HG03139 (cell line): ENCODE results near the gene AOPEP.

Experiments
- ATAC-seq: cut with Tn5 transposase; IDR thresholded peaks from one replicate; pipeline ENCODE4 v1.9.1; 2021; ENCODE audit not compliant: unreplicated experiment

Gene AOPEP, protein sequence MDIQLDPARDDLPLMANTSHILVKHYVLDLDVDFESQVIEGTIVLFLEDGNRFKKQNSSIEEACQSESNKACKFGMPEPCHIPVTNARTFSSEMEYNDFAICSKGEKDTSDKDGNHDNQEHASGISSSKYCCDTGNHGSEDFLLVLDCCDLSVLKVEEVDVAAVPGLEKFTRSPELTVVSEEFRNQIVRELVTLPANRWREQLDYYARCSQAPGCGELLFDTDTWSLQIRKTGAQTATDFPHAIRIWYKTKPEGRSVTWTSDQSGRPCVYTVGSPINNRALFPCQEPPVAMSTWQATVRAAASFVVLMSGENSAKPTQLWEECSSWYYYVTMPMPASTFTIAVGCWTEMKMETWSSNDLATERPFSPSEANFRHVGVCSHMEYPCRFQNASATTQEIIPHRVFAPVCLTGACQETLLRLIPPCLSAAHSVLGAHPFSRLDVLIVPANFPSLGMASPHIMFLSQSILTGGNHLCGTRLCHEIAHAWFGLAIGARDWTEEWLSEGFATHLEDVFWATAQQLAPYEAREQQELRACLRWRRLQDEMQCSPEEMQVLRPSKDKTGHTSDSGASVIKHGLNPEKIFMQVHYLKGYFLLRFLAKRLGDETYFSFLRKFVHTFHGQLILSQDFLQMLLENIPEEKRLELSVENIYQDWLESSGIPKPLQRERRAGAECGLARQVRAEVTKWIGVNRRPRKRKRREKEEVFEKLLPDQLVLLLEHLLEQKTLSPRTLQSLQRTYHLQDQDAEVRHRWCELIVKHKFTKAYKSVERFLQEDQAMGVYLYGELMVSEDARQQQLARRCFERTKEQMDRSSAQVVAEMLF

DNA sequence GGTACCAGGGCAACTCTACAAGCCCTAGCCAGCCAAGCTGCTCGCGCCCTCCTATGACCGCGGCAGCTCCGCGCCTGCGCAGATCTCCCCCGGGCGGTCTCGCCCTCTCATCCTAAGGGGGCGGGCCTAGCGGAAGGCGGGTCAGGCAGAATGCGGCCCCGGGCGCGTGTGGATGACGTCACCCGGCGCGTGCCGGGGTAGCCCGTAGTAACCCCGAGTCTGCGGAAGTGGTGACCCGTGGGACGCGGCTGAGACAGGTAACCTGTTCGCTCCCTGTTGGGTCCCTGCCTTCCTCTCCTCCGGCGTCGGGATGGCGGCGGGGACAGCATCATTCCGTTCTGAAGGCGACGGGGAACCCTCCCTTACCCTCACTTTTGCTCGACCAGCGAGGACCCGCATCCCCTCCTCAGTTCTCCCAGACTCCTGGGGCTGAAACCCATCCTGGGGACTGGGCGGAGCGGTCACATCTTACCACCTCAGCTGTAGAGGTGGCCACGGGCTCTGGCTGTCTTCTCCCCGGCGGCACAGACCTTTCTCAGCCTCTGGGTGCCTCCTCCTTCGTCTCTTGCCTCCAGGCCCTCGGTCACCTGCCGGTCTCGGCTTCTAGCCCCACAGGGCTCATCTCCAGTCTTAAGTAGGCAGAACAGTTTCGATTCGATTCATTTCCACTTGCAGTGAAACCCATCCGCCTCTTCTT lies at the start of gene AOPEP:
Gene AOPEP, plus strand, starts transcription at position 205 of the 697 bp plus-strand sequence. CDS start 33,085 bp downstream, outside the sequence.
- ATAC-seq: peak; percentile 95

DNA sequence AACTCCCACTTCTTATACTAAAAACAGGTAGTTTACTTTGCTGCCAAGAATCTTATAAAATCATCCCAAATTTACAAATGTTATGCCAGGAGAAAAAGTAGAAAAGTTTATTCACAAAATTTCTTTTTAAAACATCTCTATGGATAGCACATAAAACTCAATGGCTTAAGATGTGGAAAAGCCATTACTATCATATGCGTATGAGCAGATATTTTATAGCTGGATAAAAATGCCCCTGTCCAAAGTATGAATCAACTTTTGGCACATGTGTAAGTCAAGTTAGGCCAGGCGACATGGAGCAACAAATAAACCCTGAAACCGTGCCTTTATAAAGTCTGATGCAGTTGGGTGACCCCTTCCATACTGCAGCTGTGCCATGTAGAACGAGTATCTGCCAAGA lies 48.6 kb upstream of the AOPEP start:
- no peak for ATAC-seq

DNA sequence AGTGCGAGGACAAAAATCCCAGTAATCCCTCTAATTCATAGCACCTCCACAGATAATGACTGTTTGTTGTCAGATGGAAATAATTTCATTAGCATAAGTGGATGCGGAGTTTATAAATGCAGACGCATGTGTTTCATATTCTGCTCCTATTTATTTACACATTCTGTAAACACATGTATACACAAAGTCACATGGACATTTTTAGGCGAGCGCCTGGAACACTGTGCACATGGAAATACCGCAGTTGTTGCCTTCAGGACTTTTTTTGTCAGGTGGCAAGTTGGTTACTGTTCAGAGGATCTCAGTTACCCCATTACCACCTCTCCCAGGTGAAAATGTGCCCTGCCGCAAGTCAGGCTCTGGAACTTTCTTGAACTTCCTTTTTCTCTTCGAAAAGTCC lies 46.9 kb upstream of the AOPEP start:
- no peak for ATAC-seq

DNA sequence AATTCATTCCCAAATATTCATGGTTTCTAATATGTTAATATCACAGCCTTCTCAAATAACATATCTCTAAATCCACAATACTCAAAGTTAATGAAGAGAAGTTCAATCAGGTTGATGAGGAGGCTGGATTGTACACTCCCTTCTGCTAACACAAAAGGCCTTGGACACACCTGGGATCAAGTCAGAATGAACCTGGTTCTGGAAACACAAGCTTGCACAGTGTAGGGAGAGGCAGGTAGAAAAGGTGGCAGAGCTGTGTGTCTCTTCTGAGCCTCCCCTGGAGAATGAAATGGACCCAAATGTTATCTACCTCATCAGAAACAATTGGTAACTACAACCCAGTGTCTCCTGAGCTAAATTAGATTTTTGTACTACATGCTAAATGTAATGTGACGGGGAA lies 46.5 kb upstream of the AOPEP start:
- ATAC-seq: no peak

DNA sequence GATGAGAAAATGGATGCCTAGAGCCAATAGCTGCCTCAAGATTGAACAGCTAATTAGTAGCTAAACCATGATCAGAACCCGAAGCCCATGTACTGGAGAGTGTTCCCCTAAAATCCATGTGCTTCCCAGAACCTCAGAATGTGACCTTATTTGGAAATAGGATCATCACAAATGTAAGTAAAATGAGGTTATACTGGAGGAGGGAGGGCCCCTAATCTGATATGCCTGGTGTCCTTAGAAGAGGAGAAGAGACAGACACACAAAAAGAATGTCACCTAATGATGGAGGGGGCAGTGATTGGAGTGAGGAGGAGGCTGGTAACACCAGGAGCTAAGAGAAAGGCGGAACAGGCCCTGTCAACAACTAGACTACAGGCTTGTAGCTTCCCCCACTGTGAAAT lies 45.9 kb upstream of the AOPEP start:
- no peak for ATAC-seq

DNA sequence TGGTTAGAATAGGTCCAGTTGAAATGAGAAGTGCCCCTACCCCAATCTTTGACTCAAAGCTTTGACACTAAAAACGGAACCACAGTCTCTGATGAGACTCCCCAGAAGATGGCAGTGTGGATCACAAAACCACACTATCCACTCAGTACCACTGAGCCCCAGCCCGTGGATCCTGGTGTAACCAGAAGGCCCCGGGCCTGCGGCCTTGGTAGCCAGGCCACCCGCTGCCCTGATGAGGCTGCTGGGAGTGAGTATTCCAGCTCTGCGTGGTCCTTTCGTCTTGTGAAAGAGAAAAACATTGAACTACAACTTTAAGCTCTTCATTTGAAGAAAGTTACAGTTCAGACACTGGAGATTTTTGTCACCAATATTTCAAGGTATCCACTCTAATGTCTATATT lies 45.0 kb upstream of the AOPEP start:
- no peak for ATAC-seq

DNA sequence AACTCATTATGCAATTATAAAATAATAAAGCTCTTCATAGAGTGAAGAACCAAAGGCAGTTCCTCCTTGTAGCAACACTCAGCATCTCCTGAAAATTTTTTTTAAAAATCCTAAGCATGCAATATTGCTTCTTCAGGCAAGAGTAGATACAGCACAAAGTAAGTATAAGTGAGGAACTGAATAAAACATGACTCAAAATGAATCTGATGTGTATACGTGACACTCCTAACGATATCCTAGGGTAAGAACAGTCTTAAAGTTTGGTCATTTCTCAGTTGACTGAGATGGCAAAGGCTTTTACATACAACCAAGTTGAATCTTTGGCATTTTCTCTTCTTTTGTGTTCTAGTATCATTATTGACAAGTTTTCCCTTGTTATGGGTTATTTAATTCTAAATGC lies 41.1 kb upstream of the AOPEP start:
- no peak for ATAC-seq

DNA sequence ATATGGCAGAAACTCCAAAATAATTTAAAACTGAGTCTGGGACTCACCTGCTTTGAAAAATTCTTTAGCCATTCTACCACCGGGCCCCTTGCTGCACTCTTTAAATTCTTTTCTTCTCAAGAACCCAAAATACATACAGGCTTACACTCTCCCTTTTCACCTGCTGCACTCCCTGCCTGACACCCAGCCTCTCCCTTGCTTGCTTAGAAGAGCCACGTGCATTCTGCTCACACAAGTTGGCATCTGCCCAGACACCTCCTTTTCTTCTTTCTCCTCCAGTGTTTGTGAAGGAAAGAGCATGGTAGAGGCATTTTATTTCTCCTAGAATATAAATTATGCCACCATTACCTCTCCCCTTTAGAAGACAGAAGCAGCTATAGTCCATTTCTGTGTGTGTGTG lies 39.0 kb upstream of the AOPEP start:
- ATAC-seq: no peak

DNA sequence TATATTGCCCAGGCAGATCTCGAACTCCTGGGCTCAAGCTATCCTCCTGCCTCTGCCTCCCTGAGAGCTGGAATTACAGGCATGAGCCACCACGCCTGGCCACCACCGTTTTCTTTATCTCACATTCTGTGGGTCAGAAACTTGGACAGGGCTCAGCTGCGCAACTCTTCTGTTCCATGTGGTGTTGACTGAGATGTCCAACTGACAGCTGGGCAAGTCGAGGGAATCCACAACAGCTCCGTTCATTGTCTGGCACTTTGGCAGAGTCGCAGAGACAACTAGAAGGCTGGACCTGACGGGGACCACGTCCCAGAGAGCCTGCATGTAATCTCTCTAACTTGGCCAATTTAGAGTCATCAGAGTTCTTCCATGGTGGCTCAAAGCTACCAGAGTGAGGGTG lies 36.2 kb upstream of the AOPEP start:
- no peak for ATAC-seq

DNA sequence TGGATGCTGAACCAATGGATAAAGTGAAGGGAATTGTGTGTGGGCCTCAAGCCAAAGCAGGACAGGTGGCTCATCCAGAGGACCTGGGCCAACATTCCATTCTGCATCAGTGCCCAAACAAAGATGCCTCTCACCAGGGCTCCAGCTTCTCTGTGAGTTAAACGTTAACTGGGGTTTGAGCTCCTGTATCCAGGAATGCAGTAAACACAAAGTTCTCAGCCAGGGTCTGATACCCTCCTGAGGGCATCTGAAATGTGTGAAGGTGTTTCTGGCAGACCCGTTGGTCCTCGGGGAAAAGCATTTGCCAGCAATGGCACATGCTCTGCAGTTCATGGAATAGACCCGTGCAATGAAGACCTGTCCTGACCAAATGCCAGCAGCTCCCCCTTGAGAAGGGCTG lies 33.9 kb upstream of the AOPEP start:
- no peak for ATAC-seq

DNA sequence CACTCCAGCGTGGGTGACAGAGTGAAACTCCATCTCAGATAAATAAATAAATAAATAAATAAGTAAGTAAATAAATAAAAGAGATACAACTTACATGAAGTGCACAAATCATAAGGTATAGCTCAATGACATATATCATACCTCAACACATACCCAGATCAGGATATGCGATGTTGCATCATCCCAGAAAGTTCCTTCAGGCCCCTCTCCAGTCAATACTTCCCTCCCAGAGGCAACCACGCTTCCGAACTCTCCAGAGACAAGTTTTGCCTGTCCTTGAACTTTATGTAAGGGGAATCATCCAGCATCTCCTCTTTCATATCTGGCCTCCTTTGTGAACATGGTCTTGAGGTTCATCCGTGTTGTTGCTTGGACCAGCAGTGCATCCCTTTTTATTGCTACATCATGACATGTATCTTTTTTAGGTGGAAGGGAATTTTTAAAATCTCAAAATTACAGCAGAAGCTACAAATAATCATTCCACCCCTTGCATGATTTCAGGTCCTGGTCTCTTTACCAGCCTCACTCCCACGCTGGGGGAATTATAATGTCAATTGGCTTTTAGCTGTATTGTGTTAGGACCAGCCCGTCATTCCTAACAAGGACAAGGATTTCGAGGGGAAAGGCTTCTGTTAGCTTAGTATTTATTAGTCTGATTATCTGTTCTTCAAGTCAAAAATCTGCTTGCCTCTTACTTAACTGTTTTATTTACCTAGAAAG lies 32.9 kb upstream of the AOPEP start:
- ATAC-seq: no peak

DNA sequence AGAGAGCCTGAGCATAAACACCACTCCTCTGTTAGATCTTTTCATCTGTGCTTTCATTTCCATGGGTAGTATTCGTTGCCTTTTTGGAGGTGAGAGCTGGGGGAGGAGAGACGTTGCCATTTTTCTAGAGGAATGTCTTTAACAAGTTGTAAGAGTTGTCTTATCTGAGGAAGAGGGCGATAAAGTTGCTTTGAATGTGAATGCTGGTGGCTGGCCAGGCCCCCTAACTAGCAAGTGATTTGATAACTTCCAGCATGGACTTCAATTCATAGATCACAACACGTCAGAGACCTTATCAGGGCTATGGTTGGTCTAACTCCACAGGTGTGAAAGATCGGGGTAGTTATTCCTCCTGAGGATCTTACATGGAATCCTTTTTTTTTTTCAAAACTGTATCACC lies 30.0 kb upstream of the AOPEP start:
- ATAC-seq: no peak

DNA sequence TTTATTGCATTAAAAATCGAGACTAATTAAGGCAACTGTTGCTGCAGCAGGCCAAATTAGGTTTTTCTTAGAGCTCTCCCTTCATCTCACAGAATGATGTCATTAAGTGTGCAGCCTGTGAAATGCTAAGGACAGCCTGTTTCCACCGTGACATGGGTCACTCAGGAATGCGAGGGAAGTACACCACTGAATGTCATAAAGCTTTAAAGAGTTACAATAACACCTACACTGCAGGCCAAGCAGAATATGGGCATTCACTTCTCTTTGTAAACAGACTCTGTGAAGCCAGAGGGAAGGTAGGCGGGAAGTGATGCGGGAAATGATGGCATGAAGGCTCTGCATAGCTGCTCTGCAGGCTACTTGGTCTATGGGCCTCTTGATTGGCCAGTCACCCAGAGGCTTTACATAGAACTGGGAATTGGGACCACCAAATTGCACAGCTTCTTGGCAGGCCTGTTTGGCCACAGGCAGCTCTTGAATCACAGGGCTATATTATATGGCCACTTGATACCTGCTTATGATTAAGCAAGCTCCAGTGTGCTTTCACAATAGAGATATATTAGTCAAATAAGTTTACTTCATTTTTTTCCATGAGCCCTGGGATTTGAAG lies 28.4 kb upstream of the AOPEP start:
- ATAC-seq: no peak

DNA sequence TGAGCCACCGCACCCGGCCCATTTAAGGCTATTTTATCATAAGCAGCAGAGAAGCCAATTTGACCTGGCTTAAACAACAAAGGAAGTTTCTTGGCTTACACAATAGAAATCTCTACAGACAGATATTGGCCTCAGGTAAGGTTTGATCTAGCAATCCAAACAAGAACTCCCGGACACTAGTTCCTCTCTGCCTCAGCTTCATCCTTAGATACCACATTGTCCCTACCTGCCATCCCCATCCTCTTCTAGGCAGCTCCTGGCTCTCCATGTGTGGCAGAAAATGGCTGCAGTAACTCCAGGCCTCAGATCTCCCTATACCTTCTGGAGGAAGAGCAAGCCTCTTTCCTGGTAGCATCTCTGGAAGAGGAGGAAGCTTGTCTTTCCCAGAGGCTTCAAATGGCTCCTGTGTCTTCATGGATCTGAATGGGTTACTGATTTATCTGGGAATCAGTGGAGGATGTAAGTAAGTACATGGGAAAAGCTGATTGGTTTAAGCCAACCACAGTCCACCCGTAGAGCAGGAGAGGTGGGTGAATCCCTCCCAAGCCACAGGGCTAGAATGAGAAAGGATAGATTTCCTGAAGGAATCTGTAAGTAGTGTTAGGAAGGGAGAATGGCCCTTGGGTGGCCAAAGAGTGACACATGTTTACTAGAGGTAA lies 26.7 kb upstream of the AOPEP start:
- no peak for ATAC-seq

DNA sequence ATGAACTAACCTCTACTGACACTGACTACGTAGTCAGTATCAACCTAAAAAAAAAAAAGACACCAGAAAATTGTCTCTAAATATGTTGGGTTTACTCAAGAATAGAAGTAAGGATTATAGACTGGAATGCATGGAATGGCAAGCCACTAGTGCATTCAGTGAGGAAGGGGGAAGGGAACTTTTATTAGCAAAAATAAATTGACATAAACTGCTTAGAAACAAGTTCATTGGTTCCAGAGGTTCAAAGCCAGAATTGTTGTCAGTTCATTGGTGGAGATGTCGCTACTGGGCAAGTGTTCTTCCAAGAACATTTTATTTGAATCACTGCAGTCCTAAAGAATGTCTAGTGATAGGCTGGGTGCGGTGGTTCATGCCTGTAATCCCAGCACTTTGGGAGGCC lies 26.1 kb upstream of the AOPEP start:
- ATAC-seq: no peak

DNA sequence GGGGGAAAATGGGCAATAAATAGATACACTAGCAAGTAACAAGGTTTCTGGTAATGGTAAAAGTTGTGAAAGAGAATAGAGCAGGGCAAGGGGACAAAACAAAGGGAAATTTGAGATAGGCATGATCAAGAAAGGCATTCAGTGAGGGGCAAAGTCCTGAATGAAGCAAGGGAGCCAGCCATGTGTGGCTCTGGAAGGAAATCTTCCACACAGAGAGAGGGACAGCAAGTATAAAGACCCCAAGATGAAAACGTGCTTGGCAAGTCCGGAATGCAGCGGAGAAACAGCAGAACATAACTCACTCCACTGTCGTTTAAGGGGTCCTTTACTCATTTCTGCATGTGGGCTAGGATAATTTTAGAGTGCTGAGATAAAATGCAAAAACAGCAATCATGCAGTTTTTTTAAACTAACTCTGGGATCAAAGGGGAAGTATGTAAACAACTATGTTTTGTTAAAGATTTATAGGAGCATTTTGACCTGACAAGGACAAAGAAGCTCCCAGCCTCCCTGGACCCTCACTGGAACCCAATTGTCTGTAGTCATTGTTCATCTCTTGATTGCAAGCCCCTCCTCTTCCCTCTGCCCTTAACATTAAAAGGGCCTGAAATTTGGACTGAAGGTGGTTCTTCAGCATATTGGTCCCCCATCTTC lies 22.9 kb upstream of the AOPEP start:
- no peak for ATAC-seq

DNA sequence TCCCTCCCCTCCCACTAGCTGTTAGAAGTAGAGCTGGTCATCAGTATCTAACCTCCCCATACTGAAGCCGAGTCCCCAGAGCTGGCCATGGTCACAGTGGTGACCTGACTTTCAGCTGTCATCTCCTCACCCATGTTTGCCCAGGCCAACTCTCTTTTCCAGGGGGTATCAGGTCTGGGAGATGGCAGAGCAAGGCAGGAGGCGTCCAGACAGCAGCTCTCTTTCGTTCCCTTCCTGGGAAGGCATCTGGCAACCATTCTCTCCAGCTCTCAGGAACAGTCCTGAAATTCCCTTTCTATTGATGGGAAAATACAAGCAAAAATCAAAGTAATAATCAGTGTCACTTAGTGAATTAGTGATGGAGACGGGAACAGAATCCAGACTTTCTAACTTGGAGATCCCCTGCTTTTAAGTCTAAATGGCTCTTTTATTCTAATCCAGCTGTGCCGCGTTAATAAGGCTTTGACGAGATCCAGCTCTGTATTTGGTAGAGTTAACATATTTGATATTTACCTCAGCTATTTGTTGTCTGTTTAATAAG lies 21.3 kb upstream of the AOPEP start:
- no peak for ATAC-seq

DNA sequence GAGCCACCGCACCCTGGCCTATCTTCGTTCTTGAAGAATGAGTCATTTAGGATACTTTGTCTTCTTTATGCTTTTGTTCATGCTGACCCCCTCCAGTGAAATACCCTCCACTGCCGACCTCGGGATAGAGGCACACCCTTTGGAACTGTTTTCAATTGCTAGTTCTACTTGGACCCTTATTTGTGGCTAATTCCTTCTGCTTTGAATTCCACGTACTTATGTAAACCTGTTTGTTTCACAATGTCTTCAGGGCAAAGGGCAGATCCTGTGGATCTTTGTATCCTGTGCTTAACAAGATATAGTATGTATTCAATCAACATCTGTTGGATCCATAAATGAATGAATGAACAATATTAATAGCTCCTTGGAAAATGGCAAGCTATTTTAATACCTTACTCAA lies 19.6 kb upstream of the AOPEP start:
- no peak for ATAC-seq

DNA sequence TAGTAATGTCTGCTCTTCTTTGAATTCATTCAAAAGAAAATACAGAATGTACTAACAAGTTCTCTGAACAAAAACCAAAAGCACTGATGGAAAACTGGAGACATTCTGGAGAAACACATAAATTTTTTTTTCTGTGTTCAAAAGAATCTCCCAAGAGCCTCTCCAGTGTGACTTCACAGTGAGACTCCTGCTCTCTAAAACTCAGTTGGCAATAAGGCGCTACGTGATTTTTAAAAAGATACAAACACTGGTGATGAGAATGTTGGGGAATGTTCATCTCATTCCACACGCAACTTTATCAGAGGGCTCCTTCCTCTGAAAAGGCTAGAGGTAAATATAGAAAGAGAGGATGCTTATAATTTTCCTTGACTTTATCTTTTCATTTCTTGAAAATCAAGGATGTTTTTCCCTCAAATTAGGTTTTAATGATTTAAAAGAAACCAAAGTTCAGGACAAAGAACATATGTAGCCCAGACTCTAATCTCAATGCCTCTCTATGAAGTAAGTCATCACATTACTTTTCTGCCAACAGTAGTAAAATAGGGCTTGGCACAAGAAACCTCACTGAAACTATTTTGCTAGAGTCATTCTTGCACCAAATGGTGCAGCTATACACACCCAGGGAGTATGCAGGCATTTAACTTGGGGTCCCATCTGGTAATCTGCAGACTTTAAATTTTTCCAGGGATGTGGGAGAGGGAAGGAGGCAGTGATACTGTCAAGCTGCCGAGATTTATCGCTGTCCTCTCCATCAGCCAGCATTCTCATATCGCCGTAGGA lies 12.9 kb upstream of the AOPEP start:
- ATAC-seq: no peak
